NB4 (cell line): ENCODE measurements around the gene SEC61A1.

Experiments used
- POLR2A ChIP-seq: IDR thresholded peaks from 2 replicates; pipeline ENCODE4 v1.6.1; 2011; ENCODE audit warnings: mild to moderate bottlenecking; ENCODE audit not compliant: insufficient read length; ENCODE audit errors: extremely low read depth
- TF ChIP-seq, protein P1 (sequence below): IDR thresholded peaks from 2 replicates; pipeline ENCODE4 v1.6.1; 2011; ENCODE audit warnings: low read depth, low read length

DNA sequence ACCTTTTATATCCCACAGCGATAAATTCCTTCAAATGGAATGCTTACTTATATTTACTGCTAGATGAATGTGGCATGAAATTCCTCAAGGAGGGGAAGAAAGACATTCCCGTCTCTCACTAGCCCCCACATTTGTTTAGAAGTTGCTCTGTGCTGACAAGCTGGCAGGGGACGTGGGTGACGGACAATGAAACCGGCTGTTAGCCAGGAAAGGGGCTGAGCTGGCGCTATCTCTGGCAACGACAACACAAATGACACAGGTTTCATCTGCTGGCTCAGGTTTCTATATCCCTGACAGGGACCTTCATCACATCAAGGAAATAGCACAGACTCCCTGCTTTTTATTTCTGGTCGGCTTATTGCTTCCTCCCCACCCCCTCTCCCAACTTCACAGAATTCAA is 55.6 kb downstream of the SEC61A1 start:
- TF ChIP-seq, protein P1, sequence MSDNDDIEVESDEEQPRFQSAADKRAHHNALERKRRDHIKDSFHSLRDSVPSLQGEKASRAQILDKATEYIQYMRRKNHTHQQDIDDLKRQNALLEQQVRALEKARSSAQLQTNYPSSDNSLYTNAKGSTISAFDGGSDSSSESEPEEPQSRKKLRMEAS, result no peak
- TF ChIP-seq POLR2A, result no peak
